Progenitor cell of endocrine pancreas (in vitro differentiated cells): Measurements from ENCODE around the gene FAS. TPM values are rescaled to one million over a fixed set of nuclear protein-coding genes. Genes with fewer than 3 reads are reported as not detected.

Source experiments
- DNase-seq: peaks from one replicate; pipeline ENCODE4 v3.0.0; 2021; ENCODE audit warnings: low spot score; ENCODE audit not compliant: unreplicated experiment
- H3K27ac Mint-ChIP-seq: 2 replicates; pipeline ENCODE4 v1.8.0; 2021; ENCODE audit warnings: mild to moderate bottlenecking, moderate library complexity, mixed read lengths
- H3K27me3 Mint-ChIP-seq: 2 replicates; pipeline ENCODE4 v1.8.0; 2021; ENCODE audit warnings: mixed read lengths
- H3K36me3 Mint-ChIP-seq: 2 replicates; pipeline ENCODE4 v1.8.0; 2022; ENCODE audit warnings: mixed read lengths; ENCODE audit not compliant: insufficient read depth
- H3K4me1 Mint-ChIP-seq: 2 replicates; pipeline ENCODE4 v1.8.0; 2021; ENCODE audit warnings: low read depth, mixed read lengths
- H3K4me3 Mint-ChIP-seq: 2 replicates; pipeline ENCODE4 v1.8.0; 2021; ENCODE audit warnings: low read depth, mild to moderate bottlenecking, moderate library complexity, mixed read lengths
- H3K9me3 Mint-ChIP-seq: 2 replicates; pipeline ENCODE4 v1.8.0; 2021; ENCODE audit warnings: low read depth, mixed read lengths
- CTCF ChIP-seq: fragments of 200-600 bp; sonication (generic); IDR thresholded peaks from one replicate; pipeline ENCODE4 v1.5.0; 2021; ENCODE audit warnings: antibody characterized with exemption, mild to moderate bottlenecking; ENCODE audit not compliant: unreplicated experiment
- total RNA-seq: library from RNA; stranded (reverse); gene quantifications from 2 replicates; pipeline ENCODE4 v1.2.1, GENCODE V29; 2021

The FAS gene
- total RNA-seq, 1 donor from 2014 or later, result 1.9 TPM

- no peak for TF ChIP-seq CTCF
- no peak for DNase-seq
- Mint-ChIP-seq H3K9me3 (no peaks in the 10 kb centered on the region), H3K27me3 (peaks cover 8% of the 10 kb centered on the region), H3K27ac (no peak overlapping the region), H3K4me3 (no peak overlapping the region), H3K36me3 (no peaks in the 10 kb centered on the region), H3K4me1 (no peaks in the 10 kb centered on the region)
Measured at GRCh38 chr10:89051593-89051992, 61.0 kb downstream of the FAS start.

GRCh38 chr10:89053555-89053954, 63.0 kb downstream of the FAS start:
- Mint-ChIP-seq H3K4me3 (no peak overlapping the region), H3K36me3 (no peaks in the 10 kb centered on the region), H3K27ac (no peak overlapping the region), H3K27me3 (peaks cover 5% of the 10 kb centered on the region), H3K9me3 (no peaks in the 10 kb centered on the region), H3K4me1 (no peaks in the 10 kb centered on the region)
- TF ChIP-seq CTCF, result no peak
- DNase-seq, result no peak

- Mint-ChIP-seq H3K27me3 (peaks cover 6% of the 10 kb centered on the region), H3K4me3 (no peak overlapping the region), H3K9me3 (no peaks in the 10 kb centered on the region), H3K36me3 (no peaks in the 10 kb centered on the region), H3K27ac (no peak overlapping the region), H3K4me1 (no peaks in the 10 kb centered on the region)
- DNase-seq, result no peak
- no peak for TF ChIP-seq CTCF
Measured at GRCh38 chr10:89055159-89055558, 64.6 kb downstream of the FAS start.

GRCh38 chr10:89062861-89063260, 72.3 kb downstream of the FAS start:
- no peak for TF ChIP-seq CTCF
- Mint-ChIP-seq H3K36me3 (no peaks in the 10 kb centered on the region), H3K27ac (no peak overlapping the region), H3K4me3 (no peak overlapping the region), H3K27me3 (peaks cover 21% of the 10 kb centered on the region), H3K4me1 (no peaks in the 10 kb centered on the region), H3K9me3 (no peaks in the 10 kb centered on the region)
- no peak for DNase-seq

GRCh38 chr10:89063465-89063864, 72.9 kb downstream of the FAS start:
- Mint-ChIP-seq H3K27ac (no peak overlapping the region), H3K36me3 (no peaks in the 10 kb centered on the region), H3K27me3 (peaks cover 19% of the 10 kb centered on the region), H3K4me1 (no peaks in the 10 kb centered on the region), H3K4me3 (no peak overlapping the region), H3K9me3 (no peaks in the 10 kb centered on the region)
- no peak for TF ChIP-seq CTCF
- DNase-seq, result no peak
